Brain microvascular endothelial cell (primary cell): Measurements from ENCODE around the gene NEDD4.
"Not testable (repeated sequence)": the region's sequence is repeated elsewhere in the genome, so short reads cannot be mapped to it uniquely, and the experiment has no call there.

ENCODE experiments used
- DNase-seq: peaks from one replicate; pipeline ENCODE4 v3.0.0-alpha.2; 2020
- H3K27ac ChIP-seq: fragments of 250-450 bp; sonication (Bioruptor Pico); 2 replicates; pipeline ENCODE4 v1.5.1; 2020; ENCODE audit warnings: mild to moderate bottlenecking, moderate library complexity
- H3K27me3 ChIP-seq: fragments of 250-450 bp; sonication (Bioruptor Pico); replicated peaks from 2 replicates; pipeline ENCODE4 v1.5.1; 2020; ENCODE audit warnings: mild to moderate bottlenecking
- H3K36me3 ChIP-seq: fragments of 250-450 bp; sonication (Bioruptor Pico); replicated peaks from 2 replicates; pipeline ENCODE4 v1.5.1; 2020; ENCODE audit warnings: mild to moderate bottlenecking
- H3K4me3 ChIP-seq: 2 replicates; pipeline ENCODE4 v1.5.1; 2011; ENCODE audit warnings: low read depth, mild to moderate bottlenecking, control low read depth, low read length, moderate library complexity
- CTCF ChIP-seq: IDR thresholded peaks from 2 replicates; pipeline ENCODE4 v1.5.1; 2011; ENCODE audit warnings: low read depth, mild to moderate bottlenecking, moderate library complexity, low read length, control low read depth, inconsistent platforms; ENCODE audit errors: missing control alignments
- in situ Hi-C: cut with HindIII; loops from 2 replicates; pipeline ENCODE4 v1.10.0; 2017; ENCODE audit warnings: low sequenced_read_pairs, low pct_ligation_motif_present

NEDD4 gene

GRCh38 chr15:55846116-55846707, 147.2 kb downstream of the NEDD4 start:
- H3K4me3 ChIP-seq: no peak overlapping the region
- peak; percentile 83 for DNase-seq
- in situ Hi-C loops: no loop called here
- peak; percentile 79 for TF ChIP-seq CTCF
- peaks cover 13% of the 10 kb centered on the region for H3K36me3 ChIP-seq
- no peaks in the 10 kb centered on the region for H3K27me3 ChIP-seq
- H3K27ac ChIP-seq: no peak overlapping the region

- H3K4me3 ChIP-seq, in situ Hi-C loops: not testable (repeated sequence)
Observed at GRCh38 chr15:55842897-55843296, 150.5 kb downstream of the NEDD4 start.

GRCh38 chr15:55835866-55836265, 157.5 kb downstream of the NEDD4 start:
- TF ChIP-seq CTCF: no peak
- no peak for DNase-seq
- Histone ChIP-seq H3K4me3 (no peak overlapping the region), H3K36me3 (peaks cover 17% of the 10 kb centered on the region), H3K27ac (no peak overlapping the region), H3K27me3 (no peaks in the 10 kb centered on the region)
- in situ Hi-C loops: no loop called here

More at GRCh38 chr15:55842897-55843296, 150.5 kb downstream of the NEDD4 start:
- H3K27ac ChIP-seq, DNase-seq, H3K27me3 ChIP-seq: not testable (repeated sequence)
- peaks cover 18% of the 10 kb centered on the region for H3K36me3 ChIP-seq

GRCh38 chr15:55834331-55834730, 159.1 kb downstream of the NEDD4 start:
- H3K4me3 ChIP-seq: no peak overlapping the region

GRCh38 chr15:55829826-55830225, 163.6 kb downstream of the NEDD4 start:
- Histone ChIP-seq H3K27ac (no peak overlapping the region), H3K4me3 (no peak overlapping the region), H3K27me3 (no peaks in the 10 kb centered on the region), H3K36me3 (peaks cover 6% of the 10 kb centered on the region)
- no peak for TF ChIP-seq CTCF
- no peak for DNase-seq
- in situ Hi-C loops: no loop called here

More at GRCh38 chr15:55834331-55834730, 159.1 kb downstream of the NEDD4 start:
- Histone ChIP-seq H3K27ac (no peak overlapping the region), H3K27me3 (no peaks in the 10 kb centered on the region), H3K36me3 (peaks cover 12% of the 10 kb centered on the region)
- no peak for TF ChIP-seq CTCF
- in situ Hi-C loops: no loop called here
- no peak for DNase-seq

DNA sequence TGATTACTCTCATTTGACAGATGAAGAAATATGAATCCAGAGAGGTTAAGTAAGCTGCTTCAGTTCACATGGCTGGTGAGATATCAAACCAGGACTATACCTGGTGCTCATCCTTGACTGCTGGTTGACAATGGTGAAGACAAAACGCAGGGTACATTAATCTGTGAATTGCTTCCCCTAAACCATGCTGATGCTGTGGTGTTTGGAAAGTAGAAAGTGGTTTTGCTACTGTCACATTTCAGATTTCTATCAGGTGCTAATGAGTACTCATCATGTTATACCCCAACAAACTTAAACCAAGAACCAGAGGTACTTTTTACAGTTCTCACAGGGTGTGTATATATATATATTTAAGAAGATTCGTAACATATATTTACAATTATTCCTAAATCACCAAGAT, 165.5 kb downstream of the NEDD4 start:
- Histone ChIP-seq H3K27ac (no peak overlapping the region), H3K4me3 (no peak overlapping the region), H3K36me3 (peaks cover 6% of the 10 kb centered on the region), H3K27me3 (no peaks in the 10 kb centered on the region)
- no peak for TF ChIP-seq CTCF
- in situ Hi-C loops: no loop called here
- no peak for DNase-seq
